H1 (cell line): ENCODE results near the gene CWC25. TPM values are rescaled to one million over a fixed set of nuclear protein-coding genes. Genes with fewer than 3 reads are reported as not detected.

ENCODE experiments used
- ASH2L ChIP-seq: fragments of 200-600, 300-600 bp; sonication (generic); IDR thresholded peaks from one replicate; pipeline ENCODE4 v1.7.1; 2017; ENCODE audit warnings: low read length
- BCL11A ChIP-seq, 2 experiments: IDR thresholded peaks; one replicate each; pipeline ENCODE4 v1.6.1; 2011; ENCODE audit warnings: low read depth in 2 of 2, low read length in 2 of 2, mild to moderate bottlenecking in 2 of 2
- CTBP2 ChIP-seq: IDR thresholded peaks from 2 replicates; pipeline ENCODE4 v1.7.0; 2011; ENCODE audit warnings: borderline replicate concordance, mild to moderate bottlenecking, moderate library complexity, mixed read lengths, low read length; ENCODE audit not compliant: insufficient read depth, insufficient read length
- HDAC2 ChIP-seq, 2 experiments: fragments of 300-600 bp in 1 of 2; sonication (generic) in 1 of 2; IDR thresholded peaks; 2 replicates each; pipeline ENCODE4 v1.6.1; 2011 to 2012; ENCODE audit warnings: low read depth in 2 of 2, low read length in 2 of 2, mild to moderate bottlenecking in 2 of 2, moderate library complexity in 2 of 2, borderline replicate concordance in 1 of 2, inconsistent platforms in 1 of 2
- KDM5A ChIP-seq: fragments of 200-600 bp; IDR thresholded peaks from 2 replicates; pipeline ENCODE4 v1.7.1; 2012; ENCODE audit warnings: mild to moderate bottlenecking, low read length, inconsistent platforms, mixed read lengths
- MAFK ChIP-seq: IDR thresholded peaks from 2 replicates; pipeline ENCODE4 v1.6.1; 2012; ENCODE audit warnings: low read depth, mild to moderate bottlenecking, improper control_type of control experiment, low read length
- POLR2A ChIP-seq, 2 experiments: IDR thresholded peaks; 1 replicate in 1 of 2; 2 replicates in 1 of 2; pipeline ENCODE4 v1.6.1; 2011; ENCODE audit warnings: low read depth in 2 of 2, low read length in 2 of 2, mild to moderate bottlenecking in 2 of 2; ENCODE audit errors: control extremely low read depth in 1 of 2
- RFX5 ChIP-seq: IDR thresholded peaks from 2 replicates; pipeline ENCODE4 v1.6.1; 2011; ENCODE audit warnings: low read depth, low read length, improper control_type of control experiment, borderline replicate concordance
- SP2 ChIP-seq: IDR thresholded peaks from 2 replicates; pipeline ENCODE4 v1.6.1; 2012; ENCODE audit warnings: mild to moderate bottlenecking, low read length, inconsistent platforms
- YY1 ChIP-seq: IDR thresholded peaks from 2 replicates; pipeline ENCODE4 v1.6.1; 2011; ENCODE audit warnings: low read depth, mild to moderate bottlenecking, low read length
- polyA plus RNA-seq, 7 experiments: library from polyadenylated mRNA; depleted of rRNA in 3 of 7; stranded (reverse) in 5 of 7; unstranded in 2 of 7; fragments of >200 nt in 5 of 7; fragments of 200-250 nt in 2 of 7; gene quantifications; 1 replicate in 5 of 7; 2 replicates in 1 of 7; 4 replicates in 1 of 7; pipeline versions ENCODE4 v1.2.1 to v1.2.3, GENCODE V29; 2011 to 2013; ENCODE audit warnings: missing spikeins in 2 of 7, mixed read lengths in 2 of 7
- total RNA-seq: library from RNA; stranded (reverse); fragmentation: NEBNext Ultra II Directional; extraction: Animal tissue kit (Norgen Biotek cat#: 25700); gene quantifications from 2 replicates; pipeline ENCODE4 v1.2.1, GENCODE V29; 2021
- TF ChIP-seq, protein P1 (sequence below): fragments of 300-600 bp; sonication (generic); IDR thresholded peaks from 2 replicates; pipeline ENCODE4 v1.7.1; 2012; ENCODE audit warnings: low read length, moderate library complexity, mild to moderate bottlenecking, inconsistent platforms; ENCODE audit not compliant: insufficient replicate concordance

The CWC25 gene
- total and polyA plus RNA-seq, 2 of the 8 experiments (the other 6 are each of a cell fraction or from before 2014, with no cell fraction given) = 11.1 to 13.1 TPM

DNA sequence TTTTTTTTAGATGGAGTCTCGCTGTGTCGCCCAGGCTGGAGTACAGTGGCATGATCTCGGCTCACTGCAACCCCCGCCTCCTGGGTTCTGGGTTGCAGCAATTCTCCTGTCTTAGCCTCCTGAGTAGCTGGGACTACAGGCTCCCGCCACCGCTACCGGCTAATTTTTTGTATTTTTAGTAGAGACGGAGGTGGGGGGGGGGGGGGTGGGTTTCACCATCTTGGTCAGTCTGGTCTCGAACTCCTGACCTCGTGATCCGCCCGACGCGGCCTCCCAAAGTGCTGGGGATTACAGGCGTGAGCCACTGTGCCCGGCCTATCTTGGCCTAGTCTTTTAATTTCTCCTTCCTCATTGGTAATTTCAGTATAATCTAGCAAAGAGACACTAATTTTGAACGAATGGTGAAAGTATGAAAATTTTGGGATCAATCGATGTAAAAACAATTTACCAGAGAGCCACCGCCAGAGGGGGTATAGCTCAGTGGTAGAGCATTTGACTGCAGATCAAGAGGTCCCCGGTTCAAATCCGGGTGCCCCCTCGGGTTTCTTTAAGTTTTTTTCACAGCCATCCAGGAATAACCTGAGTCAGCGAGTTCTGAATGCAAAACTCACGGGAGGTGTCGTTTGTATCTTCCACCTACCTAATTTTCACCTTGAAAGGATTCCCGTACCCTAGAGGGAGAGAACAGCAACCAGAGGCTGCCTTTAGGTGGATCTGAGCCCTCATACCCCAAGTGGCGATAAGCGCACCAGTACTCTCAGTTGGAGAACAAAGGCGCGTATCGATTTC is 42.3 kb upstream of the CWC25 start (continued):
- TF ChIP-seq, protein P1, sequence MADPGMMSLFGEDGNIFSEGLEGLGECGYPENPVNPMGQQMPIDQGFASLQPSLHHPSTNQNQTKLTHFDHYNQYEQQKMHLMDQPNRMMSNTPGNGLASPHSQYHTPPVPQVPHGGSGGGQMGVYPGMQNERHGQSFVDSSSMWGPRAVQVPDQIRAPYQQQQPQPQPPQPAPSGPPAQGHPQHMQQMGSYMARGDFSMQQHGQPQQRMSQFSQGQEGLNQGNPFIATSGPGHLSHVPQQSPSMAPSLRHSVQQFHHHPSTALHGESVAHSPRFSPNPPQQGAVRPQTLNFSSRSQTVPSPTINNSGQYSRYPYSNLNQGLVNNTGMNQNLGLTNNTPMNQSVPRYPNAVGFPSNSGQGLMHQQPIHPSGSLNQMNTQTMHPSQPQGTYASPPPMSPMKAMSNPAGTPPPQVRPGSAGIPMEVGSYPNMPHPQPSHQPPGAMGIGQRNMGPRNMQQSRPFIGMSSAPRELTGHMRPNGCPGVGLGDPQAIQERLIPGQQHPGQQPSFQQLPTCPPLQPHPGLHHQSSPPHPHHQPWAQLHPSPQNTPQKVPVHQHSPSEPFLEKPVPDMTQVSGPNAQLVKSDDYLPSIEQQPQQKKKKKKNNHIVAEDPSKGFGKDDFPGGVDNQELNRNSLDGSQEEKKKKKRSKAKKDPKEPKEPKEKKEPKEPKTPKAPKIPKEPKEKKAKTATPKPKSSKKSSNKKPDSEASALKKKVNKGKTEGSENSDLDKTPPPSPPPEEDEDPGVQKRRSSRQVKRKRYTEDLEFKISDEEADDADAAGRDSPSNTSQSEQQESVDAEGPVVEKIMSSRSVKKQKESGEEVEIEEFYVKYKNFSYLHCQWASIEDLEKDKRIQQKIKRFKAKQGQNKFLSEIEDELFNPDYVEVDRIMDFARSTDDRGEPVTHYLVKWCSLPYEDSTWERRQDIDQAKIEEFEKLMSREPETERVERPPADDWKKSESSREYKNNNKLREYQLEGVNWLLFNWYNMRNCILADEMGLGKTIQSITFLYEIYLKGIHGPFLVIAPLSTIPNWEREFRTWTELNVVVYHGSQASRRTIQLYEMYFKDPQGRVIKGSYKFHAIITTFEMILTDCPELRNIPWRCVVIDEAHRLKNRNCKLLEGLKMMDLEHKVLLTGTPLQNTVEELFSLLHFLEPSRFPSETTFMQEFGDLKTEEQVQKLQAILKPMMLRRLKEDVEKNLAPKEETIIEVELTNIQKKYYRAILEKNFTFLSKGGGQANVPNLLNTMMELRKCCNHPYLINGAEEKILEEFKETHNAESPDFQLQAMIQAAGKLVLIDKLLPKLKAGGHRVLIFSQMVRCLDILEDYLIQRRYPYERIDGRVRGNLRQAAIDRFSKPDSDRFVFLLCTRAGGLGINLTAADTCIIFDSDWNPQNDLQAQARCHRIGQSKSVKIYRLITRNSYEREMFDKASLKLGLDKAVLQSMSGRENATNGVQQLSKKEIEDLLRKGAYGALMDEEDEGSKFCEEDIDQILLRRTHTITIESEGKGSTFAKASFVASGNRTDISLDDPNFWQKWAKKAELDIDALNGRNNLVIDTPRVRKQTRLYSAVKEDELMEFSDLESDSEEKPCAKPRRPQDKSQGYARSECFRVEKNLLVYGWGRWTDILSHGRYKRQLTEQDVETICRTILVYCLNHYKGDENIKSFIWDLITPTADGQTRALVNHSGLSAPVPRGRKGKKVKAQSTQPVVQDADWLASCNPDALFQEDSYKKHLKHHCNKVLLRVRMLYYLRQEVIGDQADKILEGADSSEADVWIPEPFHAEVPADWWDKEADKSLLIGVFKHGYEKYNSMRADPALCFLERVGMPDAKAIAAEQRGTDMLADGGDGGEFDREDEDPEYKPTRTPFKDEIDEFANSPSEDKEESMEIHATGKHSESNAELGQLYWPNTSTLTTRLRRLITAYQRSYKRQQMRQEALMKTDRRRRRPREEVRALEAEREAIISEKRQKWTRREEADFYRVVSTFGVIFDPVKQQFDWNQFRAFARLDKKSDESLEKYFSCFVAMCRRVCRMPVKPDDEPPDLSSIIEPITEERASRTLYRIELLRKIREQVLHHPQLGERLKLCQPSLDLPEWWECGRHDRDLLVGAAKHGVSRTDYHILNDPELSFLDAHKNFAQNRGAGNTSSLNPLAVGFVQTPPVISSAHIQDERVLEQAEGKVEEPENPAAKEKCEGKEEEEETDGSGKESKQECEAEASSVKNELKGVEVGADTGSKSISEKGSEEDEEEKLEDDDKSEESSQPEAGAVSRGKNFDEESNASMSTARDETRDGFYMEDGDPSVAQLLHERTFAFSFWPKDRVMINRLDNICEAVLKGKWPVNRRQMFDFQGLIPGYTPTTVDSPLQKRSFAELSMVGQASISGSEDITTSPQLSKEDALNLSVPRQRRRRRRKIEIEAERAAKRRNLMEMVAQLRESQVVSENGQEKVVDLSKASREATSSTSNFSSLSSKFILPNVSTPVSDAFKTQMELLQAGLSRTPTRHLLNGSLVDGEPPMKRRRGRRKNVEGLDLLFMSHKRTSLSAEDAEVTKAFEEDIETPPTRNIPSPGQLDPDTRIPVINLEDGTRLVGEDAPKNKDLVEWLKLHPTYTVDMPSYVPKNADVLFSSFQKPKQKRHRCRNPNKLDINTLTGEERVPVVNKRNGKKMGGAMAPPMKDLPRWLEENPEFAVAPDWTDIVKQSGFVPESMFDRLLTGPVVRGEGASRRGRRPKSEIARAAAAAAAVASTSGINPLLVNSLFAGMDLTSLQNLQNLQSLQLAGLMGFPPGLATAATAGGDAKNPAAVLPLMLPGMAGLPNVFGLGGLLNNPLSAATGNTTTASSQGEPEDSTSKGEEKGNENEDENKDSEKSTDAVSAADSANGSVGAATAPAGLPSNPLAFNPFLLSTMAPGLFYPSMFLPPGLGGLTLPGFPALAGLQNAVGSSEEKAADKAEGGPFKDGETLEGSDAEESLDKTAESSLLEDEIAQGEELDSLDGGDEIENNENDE = no peak
- TF ChIP-seq KDM5A = no peak
- no peak for TF ChIP-seq RFX5
- no peak for TF ChIP-seq SP2
- no peak; a peak in 1 of 3 replicates for TF ChIP-seq POLR2A (IDR thresholded peaks at IDR 0.05; ENCODE audit: control extremely low read depth in 1 of 2, low read depth in 2 of 2, low read length in 2 of 2)
- TF ChIP-seq YY1 = no peak
- TF ChIP-seq HDAC2 (IDR thresholded peaks at IDR 0.05; ENCODE audit: borderline replicate concordance in 1 of 2, low read depth in 2 of 2, low read length in 2 of 2) = no peak
- peak; percentile 25 for TF ChIP-seq ASH2L
- TF ChIP-seq CTBP2 = no peak
- no peak for TF ChIP-seq BCL11A (IDR thresholded peaks at IDR 0.05; ENCODE audit: low read depth in 2 of 2, low read length in 2 of 2)
- peak; percentile 92 for TF ChIP-seq MAFK
